Calu3 (cell line): Measurements from ENCODE around the gene TNPO3. TPM values are rescaled to one million over a fixed set of nuclear protein-coding genes. Genes with fewer than 3 reads are reported as not detected.
"Not testable (repeated sequence)": the region's sequence is repeated elsewhere in the genome, so short reads cannot be mapped to it uniquely, and the experiment has no call there.

Experiments
- BruUV-seq: library from RNA; stranded (reverse); fragments of 400-500 nt; replicated peaks from 2 replicates; lab custom pipeline; 2021; lab: Mats Ljungman, UMichigan
- CTCF ChIA-PET: fragments of 300-600 bp; sonication (Branson Sonifier 250); formaldehyde crosslinking; loops from one replicate; lab custom pipeline; 2022; ENCODE audit warnings: antibody characterized with exemption; lab: Charles Lee
- DNase-seq: peaks from one replicate; pipeline ENCODE4 v3.0.0; 2022
- H3K27ac Mint-ChIP-seq: one replicate; pipeline ENCODE4 v1.8.0; 2022; ENCODE audit warnings: mixed read lengths; ENCODE audit not compliant: unreplicated experiment
- H3K27me3 Mint-ChIP-seq: one replicate; pipeline ENCODE4 v1.8.0; 2022; ENCODE audit warnings: mixed read lengths; ENCODE audit not compliant: unreplicated experiment
- H3K36me3 Mint-ChIP-seq: one replicate; pipeline ENCODE4 v1.8.0; 2022; ENCODE audit warnings: mild to moderate bottlenecking, moderate library complexity, mixed read lengths; ENCODE audit not compliant: insufficient read depth, unreplicated experiment
- H3K4me1 Mint-ChIP-seq: one replicate; pipeline ENCODE4 v1.8.0; 2022; ENCODE audit warnings: mild to moderate bottlenecking, low read depth, mixed read lengths; ENCODE audit not compliant: unreplicated experiment
- H3K4me3 Mint-ChIP-seq: one replicate; pipeline ENCODE4 v1.8.0; 2022; ENCODE audit warnings: mild to moderate bottlenecking, low read depth, moderate library complexity, mixed read lengths; ENCODE audit not compliant: unreplicated experiment
- H3K9me3 Mint-ChIP-seq: one replicate; pipeline ENCODE4 v1.8.0; 2022; ENCODE audit warnings: low read depth, mixed read lengths; ENCODE audit not compliant: unreplicated experiment
- CTCF ChIP-seq: fragments of 200-600 bp; IDR thresholded peaks from one replicate; pipeline ENCODE4 v1.8.0; 2022; ENCODE audit warnings: antibody characterized with exemption; ENCODE audit not compliant: unreplicated experiment
- intact Hi-C: fragments of 100-400 bp; cut with micrococcal nuclease; formaldehyde crosslinking; loops from one replicate; pipeline ENCODE4 v1.10.0; 2022; ENCODE audit not compliant: unreplicated experiment
- total RNA-seq: library from RNA; stranded (reverse); gene quantifications from 2 replicates; pipeline ENCODE4 v1.2.3, GENCODE V29; 2022

TNPO3 gene
- total RNA-seq, 1 experiment from 2014 or later = 47.1 TPM

GRCh38 chr7:129069021-129069420, 14.1 kb upstream of the TNPO3 start:
- intact Hi-C loops = no loop called here
- no peaks in the 10 kb centered on the region for H3K9me3 Mint-ChIP-seq
- no TSS peak for BruUV-seq

DNA sequence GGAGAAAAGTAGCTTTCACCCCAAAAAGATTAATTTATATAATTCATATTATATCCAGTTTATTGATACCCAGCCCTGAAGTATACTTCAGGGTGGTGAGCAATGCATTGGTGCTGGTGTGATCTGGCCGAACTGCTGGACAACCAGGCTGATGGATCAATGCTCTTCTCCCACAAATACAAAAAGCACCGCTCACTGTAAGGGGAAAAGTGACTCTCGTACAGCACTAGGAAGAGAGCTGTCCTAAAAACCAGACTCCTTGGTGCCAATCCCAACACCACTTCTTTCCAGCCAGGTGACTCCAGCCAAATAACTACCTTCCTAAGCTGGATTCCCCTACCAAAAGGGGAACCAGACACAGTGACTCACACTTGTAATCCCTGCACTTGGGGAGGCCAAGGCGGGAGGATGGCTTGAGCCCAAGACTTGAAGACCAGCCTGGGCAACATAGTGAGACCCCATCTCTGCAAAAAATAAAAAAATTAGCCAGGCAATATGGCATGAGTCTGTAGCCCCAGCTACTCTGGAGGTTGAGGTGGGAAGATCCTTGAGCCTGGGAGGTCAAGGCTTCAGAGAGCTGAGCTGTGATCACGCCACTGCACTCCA, 13.1 kb upstream of the TNPO3 start:
- no peak overlapping the region for H3K27ac Mint-ChIP-seq

More at GRCh38 chr7:129069021-129069420, 14.1 kb upstream of the TNPO3 start:
- CTCF ChIA-PET = no interaction called here
- TF ChIP-seq CTCF = no peak
- Mint-ChIP-seq H3K27ac (no peak overlapping the region), H3K27me3 (peaks cover 41% of the 10 kb centered on the region), H3K4me1 (peaks cover 8% of the 10 kb centered on the region), H3K4me3 (no peak overlapping the region), H3K36me3 (peaks cover 5% of the 10 kb centered on the region)
- DNase-seq = no peak

DNA sequence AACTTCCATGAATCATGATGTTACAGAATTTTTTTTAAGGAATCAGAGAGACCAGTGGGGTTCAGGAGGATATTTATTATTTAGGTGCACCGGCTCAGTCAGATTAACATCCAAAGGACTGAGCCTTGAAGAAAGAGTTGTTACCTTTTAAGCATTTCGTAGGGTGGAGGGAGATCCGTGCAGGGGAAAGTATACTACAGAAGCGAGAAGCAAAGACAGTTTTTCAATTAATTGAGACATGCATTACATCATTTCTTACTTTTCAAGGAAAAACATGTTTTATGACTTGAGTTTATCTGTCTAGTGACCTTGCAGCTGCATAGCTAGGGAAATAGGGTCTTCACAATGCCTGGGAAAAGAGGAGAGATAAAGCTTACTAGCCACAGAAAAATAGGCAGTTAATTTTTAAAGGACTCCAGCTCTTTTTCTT, 12.2 kb upstream of the TNPO3 start:
- H3K4me3 Mint-ChIP-seq, H3K36me3 Mint-ChIP-seq, intact Hi-C loops, DNase-seq, H3K4me1 Mint-ChIP-seq, H3K27ac Mint-ChIP-seq, BruUV-seq, CTCF ChIA-PET, H3K9me3 Mint-ChIP-seq: not testable (repeated sequence)
- peaks cover 41% of the 10 kb centered on the region for H3K27me3 Mint-ChIP-seq

More for the DNA sequence above, 13.1 kb upstream of the TNPO3 start:
- Mint-ChIP-seq H3K9me3 (no peaks in the 10 kb centered on the region), H3K27me3 (peaks cover 41% of the 10 kb centered on the region), H3K4me1 (peaks cover 8% of the 10 kb centered on the region), H3K4me3 (no peak overlapping the region), H3K36me3 (peaks cover 5% of the 10 kb centered on the region)
- CTCF ChIA-PET = interaction anchor here (0.6 to 0.7 kb wide), 2 partner anchors 234 to 439 kb away, joined by 3 to 4 read pairs; no protein-coding TSS in a partner anchor
- DNase-seq = no peak
- intact Hi-C loops = no loop called here
- TF ChIP-seq CTCF = no peak
- no TSS peak for BruUV-seq

DNA sequence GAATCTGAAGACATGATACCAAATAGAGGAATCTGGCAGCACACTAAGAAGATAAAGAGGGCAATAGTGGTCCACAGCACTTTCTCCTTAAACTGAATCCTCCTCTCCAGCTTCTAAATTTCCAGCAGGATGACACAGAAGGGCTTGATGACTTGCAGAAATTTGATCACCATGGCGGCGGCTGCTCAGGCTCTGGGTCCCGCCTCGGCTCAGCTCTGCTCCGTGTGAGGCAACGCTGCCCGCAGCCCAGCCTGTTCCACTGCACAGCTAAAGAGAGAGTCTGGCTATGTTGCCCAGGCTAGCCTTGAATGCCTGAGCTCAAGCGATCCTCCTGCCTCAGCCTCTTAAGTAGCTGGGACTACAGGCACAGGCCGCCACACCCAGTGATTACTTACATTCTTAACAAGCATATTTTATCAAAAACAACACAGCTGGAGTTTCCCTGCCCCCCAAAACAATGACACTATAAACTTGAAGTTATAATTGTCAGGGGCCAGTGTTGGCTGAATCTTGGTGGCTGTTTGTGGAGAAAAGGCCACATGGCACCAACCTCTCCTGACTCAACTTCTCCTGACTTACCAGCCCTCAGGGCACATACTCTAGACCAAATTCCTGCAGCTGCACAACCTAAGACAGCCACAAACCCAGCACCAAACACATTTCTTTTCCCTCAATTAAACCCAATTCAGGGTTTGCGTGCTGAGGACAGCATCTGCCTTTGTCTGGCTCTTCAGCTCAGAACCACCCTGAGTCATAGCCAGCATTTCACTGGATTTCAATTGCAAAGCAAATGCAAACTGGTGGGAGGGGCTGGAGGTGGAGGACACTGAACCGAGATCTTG, 11.6 kb upstream of the TNPO3 start:
- H3K9me3 Mint-ChIP-seq = no peaks in the 10 kb centered on the region
- DNase-seq = no peak
- intact Hi-C loops = no loop called here
- no peak overlapping the region for H3K4me3 Mint-ChIP-seq
- no peak overlapping the region for H3K27ac Mint-ChIP-seq
- BruUV-seq = no TSS peak
- peaks cover 41% of the 10 kb centered on the region for H3K27me3 Mint-ChIP-seq
- no peak for TF ChIP-seq CTCF
- H3K36me3 Mint-ChIP-seq = peaks cover 5% of the 10 kb centered on the region
- H3K4me1 Mint-ChIP-seq = peaks cover 8% of the 10 kb centered on the region
- CTCF ChIA-PET = no interaction called here
